ENCODE data around the gene TM7SF2. TPM values are rescaled to one million over a fixed set of nuclear protein-coding genes. Genes with fewer than 3 reads are reported as not detected.

Gene TM7SF2
- total and polyA plus RNA-seq, 2 of the 8 experiments (the other 6 are each of a cell fraction or from before 2014, with no cell fraction given) = 40.1 to 96.0 TPM

- no peak for TF ChIP-seq CHD7 (IDR thresholded peaks at IDR 0.05; ENCODE audit: insufficient replicate concordance, low read length)
- TF ChIP-seq TEAD4 (IDR thresholded peaks at IDR 0.05; ENCODE audit: low read depth, low read length) = no peak
- TF ChIP-seq EZH2 (IDR thresholded peaks at IDR 0.05; ENCODE audit: low read depth, low read length, severe bottlenecking) = no peak
- no peak for TF ChIP-seq YY1 (IDR thresholded peaks at IDR 0.05; ENCODE audit: low read depth, low read length)
- no peak for TF ChIP-seq KDM4A (IDR thresholded peaks at IDR 0.05; ENCODE audit: low read depth, low read length, severe bottlenecking)
- TF ChIP-seq GTF2F1 (IDR thresholded peaks at IDR 0.05; ENCODE audit: borderline replicate concordance, low read depth, low read length) = no peak
- no peak for TF ChIP-seq BRCA1 (IDR thresholded peaks at IDR 0.05; ENCODE audit: low read depth, low read length)
- no peak for TF ChIP-seq RBBP5 (IDR thresholded peaks at IDR 0.05; ENCODE audit: borderline replicate concordance, low read depth, low read length)
- TF ChIP-seq CHD1 (IDR thresholded peaks at IDR 0.05; ENCODE audit: low read depth, low read length) = no peak
- no peak for TF ChIP-seq ATF2 (IDR thresholded peaks at IDR 0.05; ENCODE audit: low read length)
- no peak for TF ChIP-seq CREB1 (IDR thresholded peaks at IDR 0.05)
Measured at GRCh38 chr11:65064847-65065240, 46.8 kb upstream of the TM7SF2 start (continued).
